ENCODE data around the gene DBNDD1.

The DBNDD1 gene

GRCh38 chr16:90035902-90036301 is 16.6 kb upstream of the DBNDD1 start:
- no peak for DNase-seq (ENCODE audit: low spot score)

- no peak for DNase-seq (ENCODE audit: low spot score)
Observed at GRCh38 chr16:90034504-90034903, 15.2 kb upstream of the DBNDD1 start.

DNA sequence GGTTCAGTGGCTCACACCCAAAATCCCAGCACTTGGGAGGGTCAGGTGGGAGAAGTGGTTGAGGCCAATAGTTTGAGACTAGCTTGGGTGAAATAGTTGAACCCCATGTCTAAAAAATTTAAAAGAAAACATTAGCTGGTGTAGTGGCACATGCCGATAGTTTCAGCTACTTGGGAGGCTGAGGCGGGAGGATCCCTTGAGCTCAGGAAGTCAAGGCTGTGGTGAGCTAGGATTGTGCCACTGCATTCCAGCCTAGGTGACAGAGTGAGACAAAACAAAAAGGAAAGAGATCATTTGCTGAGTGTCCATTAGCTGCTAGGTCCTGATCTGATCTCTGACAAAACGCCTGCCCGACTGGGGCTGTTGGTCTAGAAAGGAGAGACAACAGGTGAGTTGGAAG is 14.1 kb upstream of the DBNDD1 start:
- DNase-seq (ENCODE audit: low spot score), result no peak

GRCh38 chr16:90032674-90033331 is 13.5 kb upstream of the DBNDD1 start:
- DNase-seq (ENCODE audit: low spot score), result no peak

DNA sequence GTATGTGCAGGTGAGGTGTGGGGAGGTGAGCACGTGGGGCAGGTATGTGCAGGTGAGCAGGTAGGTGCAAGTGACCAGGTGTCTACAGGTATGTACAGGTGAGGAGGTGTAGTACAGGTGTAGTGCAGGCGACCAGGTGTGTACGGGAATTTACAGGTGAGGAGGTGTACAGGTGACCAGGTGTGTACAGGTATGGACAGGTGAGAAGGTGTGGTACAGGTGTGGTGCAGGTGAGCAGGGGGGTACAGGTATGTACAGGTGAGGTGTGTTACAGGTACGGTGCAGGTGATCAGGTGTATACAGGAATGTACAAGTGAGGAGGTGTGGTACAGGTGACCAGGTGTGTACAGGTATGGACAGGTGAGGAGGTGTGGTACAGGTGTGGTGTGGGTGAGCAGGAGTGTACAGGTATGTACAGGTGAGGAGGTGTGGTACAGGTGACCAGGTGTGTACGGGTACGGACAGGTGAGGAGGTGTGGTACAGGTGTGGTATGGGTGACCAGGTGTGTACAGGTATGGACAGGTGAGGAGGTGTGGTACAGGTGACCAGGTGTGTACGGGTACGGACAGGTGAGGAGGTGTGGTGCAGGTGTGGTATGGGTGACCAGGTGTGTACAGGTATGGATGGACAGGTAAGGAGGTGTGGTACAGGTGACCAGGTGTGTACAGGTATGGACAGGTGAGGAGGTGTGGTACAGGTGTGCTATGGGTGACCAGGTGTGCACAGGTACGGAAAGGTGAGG is 12.8 kb upstream of the DBNDD1 start:
- DNase-seq (ENCODE audit: low spot score), result no peak

GRCh38 chr16:90031186-90031930 is 12.1 kb upstream of the DBNDD1 start:
- no peak for DNase-seq (ENCODE audit: low spot score)

DNA sequence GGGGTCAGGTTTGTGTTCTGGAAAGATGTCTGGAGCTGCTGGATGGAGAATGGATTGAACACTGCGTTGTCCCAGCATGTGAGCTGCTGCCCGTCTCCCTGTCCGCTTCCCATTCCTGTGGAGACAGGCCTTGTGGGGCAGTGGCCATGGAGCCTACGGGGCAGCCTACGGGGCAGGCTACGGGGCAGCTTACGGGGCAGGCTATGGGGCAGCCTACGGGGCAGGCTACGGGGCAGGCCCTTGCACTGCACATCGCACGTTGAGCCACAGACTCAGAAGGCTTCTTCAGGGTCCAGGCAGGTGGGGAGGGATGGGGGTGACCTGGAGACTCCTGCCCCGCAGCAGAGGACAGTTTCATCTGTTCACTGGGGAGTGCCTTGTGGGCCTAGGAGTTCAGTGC is 9.7 kb upstream of the DBNDD1 start:
- DNase-seq (ENCODE audit: low spot score), result no peak

DNA sequence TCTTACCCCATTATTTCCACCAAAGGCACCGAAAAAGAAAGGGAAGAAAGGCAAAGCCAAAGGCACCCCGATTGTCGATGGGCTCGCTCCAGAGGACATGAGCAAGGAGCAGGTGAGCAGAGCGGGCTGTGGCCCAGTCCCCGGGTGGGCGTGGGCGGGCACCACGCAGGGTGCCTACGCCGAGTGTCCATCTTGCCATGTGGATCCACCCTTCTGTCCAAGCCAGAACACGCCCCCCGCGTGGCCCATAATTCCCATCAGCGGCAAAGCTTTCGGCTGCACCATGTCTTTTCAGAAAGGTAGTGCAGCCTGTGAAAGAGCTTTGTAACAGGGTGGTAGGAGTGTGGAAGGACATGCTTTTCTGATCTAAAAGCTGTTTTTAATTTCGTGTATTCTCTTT is 8.4 kb upstream of the DBNDD1 start:
- no peak for DNase-seq (ENCODE audit: low spot score)

DNA sequence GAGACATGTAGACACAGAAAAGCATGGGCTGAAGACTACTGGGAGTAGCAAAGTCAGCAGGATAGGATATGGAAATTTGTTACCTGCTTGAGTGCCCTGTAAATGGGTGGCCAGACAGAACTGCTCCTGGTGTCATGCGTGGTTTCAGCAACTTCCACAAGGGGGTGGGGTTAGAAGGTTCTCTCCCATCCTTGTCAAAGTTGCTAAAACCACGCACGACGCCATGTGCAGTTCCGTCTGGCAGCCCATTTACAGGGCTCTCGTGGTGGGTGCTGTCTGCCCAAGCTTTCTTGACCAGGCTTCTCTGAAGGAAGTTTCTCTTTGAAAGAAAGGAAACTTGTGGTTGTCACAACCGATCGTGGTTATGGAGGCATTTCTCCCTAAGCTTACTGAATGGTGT is 6.9 kb upstream of the DBNDD1 start:
- peak; percentile 27 for DNase-seq (ENCODE audit: low spot score)

DNA sequence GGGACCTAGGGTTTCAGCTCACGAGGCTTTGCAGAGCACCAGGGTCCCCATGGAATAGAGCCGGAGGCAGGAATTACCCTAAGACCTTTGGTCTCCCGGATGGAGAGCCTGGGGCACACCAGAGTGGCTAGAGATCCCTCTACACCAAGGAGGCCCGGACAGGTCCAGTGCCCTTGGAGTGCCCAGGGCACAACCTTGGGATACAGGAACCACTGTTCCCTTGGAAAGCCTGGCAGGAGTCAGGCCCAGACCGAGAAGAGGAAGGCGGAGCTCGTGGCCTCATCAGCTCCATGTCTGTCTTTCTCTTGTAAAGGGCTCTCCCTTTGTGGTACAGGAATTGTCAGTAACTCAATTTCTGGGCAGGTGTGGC is 3.8 kb upstream of the DBNDD1 start:
- DNase-seq (ENCODE audit: low spot score), result peak; percentile 11

- DNase-seq (ENCODE audit: low spot score), result peak; percentile 89
Observed at GRCh38 chr16:90022209-90023077, 3.2 kb upstream of the DBNDD1 start.

DNA sequence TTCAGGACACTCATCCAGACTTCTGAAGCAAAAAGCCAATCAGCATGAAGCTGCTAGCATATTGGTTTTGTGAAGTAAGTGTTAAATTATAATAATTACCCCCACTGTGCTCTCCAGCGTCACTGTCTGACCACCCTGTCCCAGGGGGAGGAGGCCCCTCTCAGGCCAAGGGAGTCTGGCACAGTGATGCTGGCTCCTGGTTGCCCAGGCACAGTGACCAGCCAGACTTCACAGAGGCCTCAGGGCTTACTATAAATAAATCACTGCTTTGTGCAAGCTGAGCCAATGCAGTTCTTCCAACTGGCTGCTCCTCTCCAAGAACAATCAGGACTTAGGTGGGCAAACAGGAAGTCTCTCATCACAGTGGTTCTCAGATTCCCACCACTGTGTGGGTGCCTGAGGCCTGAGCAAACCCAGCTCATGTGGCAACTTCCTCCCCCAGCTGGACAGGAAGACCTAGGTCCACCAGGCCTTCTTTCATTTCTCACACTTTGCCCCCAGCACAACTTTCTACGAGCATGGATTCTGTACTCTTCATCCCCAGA is 1.7 kb upstream of the DBNDD1 start:
- peak; percentile 37 for DNase-seq (ENCODE audit: low spot score)

- no peak for DNase-seq (ENCODE audit: low spot score)
Observed at GRCh38 chr16:90020260-90020837, 1.1 kb upstream of the DBNDD1 start.

DNA sequence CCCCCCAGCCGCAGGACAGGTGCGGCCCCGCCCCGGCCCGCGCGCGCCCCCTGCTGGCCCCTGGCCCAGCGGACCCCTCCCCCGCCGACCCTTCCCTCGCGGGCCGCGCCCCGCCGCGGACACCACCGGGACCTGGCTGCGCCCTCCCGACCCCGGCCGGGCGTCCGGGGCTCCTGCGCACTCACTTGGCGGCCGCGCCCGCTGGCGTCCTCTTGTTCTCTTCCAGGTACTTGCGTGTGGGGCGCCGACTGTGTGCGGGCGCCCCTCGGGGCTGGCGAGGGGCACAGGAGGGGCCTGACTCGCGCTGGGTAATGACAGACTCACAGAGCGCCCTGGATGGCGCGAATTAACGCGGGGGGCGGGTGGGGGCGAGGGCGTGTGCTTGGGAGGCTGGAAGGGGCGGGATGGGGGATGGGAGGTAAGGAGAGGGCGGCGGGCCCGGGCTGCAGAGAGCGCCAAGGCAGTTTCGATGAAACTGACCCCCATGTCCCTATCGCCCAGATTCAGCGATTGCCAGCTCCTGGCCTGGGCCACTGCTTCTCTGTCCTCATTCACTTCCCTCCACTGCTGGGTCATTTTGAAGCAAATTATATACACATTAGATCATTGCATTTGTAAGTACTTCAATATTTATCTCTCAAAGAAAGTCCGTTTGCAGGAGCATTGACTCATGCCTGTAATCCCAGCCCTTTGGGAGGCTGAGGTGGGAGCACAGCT is 445 bp upstream of the DBNDD1 start:
- DNase-seq (ENCODE audit: low spot score), result peak; percentile 73

GRCh38 chr16:90018297-90018651 is 982 bp downstream of the DBNDD1 start:
- DNase-seq (ENCODE audit: low spot score), result no peak

- DNase-seq (ENCODE audit: low spot score), result no peak
Observed at GRCh38 chr16:90016339-90016950, 2.8 kb downstream of the DBNDD1 start.

DNA sequence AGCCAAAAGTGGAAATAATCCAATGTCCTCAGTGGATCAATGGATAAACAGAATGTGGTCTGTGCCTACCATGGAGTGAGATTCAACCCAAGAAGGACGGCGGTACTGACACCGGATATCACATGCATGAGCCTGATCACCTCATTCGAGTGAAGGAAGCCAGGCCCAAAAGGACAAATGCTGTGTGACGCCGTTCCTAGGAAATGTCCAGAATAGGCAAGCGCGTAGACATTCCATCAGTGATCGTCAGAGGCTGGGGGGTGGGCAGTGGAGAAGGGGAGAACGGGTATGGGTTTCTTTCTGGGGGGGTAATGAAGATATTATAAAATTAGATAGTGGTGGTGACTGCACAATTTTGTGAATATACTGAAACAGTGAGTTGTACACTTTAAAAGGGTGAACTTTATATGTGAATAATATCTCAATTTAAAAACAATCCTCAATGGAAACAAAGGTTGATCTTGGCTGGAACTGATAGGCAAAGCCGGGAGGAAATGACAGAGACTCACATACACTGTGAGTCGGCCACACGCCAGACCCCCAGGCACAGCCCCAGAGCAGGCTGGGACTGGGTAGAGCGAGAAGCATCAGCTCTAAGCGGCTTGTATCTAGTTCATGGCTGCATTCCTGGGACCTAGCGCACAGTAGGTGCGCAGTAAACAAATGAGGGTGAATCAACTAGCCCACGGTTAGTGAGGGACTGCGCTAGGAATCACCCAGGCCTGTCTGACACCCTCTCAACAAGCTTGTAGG is 3.5 kb downstream of the DBNDD1 start:
- no peak for DNase-seq (ENCODE audit: low spot score)

- DNase-seq (ENCODE audit: low spot score), result peak; percentile 29
Observed at GRCh38 chr16:90012991-90013745, 6.1 kb downstream of the DBNDD1 start.

DNA sequence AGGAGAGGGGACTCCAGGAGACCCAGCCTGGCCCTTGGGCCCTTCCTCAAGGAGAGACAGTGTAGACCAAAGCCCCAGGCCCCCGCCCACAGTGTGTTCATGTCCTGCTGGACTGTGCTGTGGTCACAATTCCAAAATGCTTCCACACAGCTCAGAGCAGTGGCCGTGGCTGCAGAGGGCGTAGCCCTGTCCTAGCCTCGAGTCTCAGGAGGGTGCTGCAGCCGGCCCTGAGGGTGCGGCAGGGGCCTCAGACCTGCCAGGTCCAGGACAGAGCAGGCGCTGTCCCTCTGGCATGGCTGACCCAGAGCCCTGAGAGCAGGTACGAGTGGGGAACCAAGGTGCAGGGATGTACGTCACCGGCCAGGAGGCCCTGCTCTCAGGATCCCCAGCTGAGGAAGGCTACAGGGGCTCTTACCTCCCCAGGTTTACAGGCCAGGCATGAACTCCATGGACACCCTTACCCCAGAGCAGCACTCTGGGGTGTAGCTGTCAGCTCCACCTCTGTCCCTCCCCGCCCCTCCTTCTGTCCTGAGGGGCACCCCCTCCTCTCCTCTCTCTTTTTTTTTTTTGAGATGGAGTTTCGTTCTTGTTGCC is 7.3 kb downstream of the DBNDD1 start:
- no peak for DNase-seq (ENCODE audit: low spot score)

Data from kidney tubule cell (primary cell).